Activated CD4-positive, alpha-beta T cell treated with anti-CD3 and anti-CD28 coated beads, Interleukin-10, Interleukin-2, amounts not matched to agents 100 ng/mL and 50 ng/mL, durations not matched to agents 16 hours and 8 hours (primary cell): ENCODE data around the gene CCDC66.

Source experiments
- DNase-seq: peaks from one replicate; pipeline ENCODE4 v3.0.0-alpha.2; 2020

Gene CCDC66

DNA sequence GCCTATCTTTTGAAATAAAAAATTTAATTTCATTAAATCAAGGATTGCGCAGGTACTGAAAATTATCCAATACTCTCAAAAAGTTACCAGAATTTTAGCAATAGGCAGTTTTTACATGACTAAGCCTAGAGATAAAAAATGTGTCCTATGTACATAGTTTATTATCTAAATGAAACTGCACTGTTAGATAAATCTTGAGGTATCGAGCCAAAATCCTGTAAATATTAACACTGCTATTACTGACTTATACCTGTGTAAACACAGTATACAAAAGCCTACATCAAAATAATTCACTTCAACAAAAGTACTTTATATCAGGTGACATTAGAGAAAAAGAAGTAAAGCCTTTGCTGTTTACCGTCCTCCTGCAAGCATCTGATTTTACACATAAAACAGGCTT is 65.4 kb downstream of the CCDC66 start:
- no peak for DNase-seq

GRCh38 chr3:56624725-56625124 is 67.8 kb downstream of the CCDC66 start:
- no peak for DNase-seq

GRCh38 chr3:56629047-56629446 is 72.1 kb downstream of the CCDC66 start:
- DNase-seq, result no peak

GRCh38 chr3:56629451-56629850 is 72.5 kb downstream of the CCDC66 start:
- no peak for DNase-seq

GRCh38 chr3:56630966-56631365 is 74.0 kb downstream of the CCDC66 start:
- DNase-seq, result no peak

DNA sequence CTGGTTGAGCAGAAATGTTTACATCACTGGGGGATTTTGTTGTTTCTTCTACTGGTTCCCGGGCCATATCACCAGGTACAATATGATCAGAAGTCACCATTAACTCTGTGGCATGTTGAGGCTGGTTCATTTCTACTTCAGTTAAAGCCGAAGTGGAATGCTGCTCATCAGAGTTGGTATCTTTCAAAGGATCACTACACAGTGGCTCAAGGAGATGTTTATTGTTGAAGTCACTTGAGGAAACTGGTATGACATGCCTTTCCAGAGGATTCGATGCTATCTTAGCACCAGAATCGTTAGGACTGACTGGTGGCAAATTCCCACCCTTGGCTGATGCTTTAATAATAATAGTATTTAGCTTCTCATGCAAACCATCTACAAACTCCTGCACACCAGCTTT is 76.2 kb downstream of the CCDC66 start:
- DNase-seq, result no peak

DNA sequence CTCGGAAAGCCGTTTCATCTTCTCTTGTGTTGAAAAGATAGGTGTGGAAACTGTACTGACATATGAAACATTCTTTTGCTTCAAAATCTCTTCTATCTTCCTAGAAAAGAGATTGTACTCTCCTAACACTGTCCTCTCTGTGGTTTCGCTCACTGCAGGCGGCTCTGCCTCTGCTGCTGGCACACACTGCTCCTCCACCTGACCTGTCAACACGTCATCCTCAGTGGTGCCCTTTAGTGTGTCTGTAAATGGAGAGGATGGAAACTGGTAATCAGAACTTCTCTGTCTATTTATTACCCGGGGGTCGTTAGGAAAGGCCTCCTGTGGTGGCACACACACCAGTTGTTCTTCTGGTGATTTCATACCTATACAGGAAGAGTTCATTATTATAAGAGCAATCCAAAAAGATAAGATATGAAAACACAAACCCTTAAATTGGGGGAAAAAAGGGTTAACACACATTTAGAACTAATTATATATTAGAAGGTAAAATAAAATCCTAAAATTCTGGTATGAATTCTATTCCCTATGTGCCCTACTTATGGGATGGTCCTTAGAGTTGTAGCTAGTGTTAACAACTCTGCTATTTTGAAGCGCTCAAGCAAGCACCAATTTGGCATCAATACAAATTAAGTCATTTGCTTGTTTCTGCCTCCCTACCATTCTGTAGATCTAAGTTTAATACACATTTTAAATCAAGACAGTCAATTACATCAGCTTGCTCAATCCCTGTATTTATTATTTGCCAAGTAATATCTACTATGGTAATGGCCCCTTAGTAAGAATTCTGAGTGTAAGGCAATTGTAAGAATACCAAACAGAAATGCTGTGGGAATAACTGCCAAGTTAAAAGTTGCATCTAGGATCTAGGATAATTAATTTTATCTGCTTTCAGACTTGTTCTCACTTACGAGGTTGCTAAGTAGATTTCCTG is 76.9 kb downstream of the CCDC66 start:
- no peak for DNase-seq

GRCh38 chr3:56645407-56645806 is 88.4 kb downstream of the CCDC66 start:
- DNase-seq, result no peak

- DNase-seq, result peak; percentile 11
These were observed 97.5 kb downstream of the CCDC66 start for GRCh38 chr3:56654460-56654859.

DNA sequence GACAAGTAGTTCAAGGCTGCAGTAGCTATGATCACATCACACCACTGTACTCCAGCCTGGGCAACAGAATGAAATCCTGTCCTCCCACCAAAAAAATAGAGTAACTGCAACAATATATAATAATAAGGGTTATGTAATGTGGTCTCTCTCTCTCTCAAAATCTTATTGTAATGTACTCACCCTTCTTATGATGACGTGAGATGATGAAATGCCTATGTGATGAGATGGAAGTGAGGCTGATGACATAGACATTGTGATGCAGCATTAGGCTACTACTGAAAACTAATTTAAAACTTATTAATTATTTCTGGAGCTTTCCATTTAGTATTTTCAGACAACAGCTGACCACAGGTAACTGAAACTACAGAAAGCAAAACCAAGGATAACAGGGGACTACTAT is 98.7 kb downstream of the CCDC66 start:
- no peak for DNase-seq

DNA sequence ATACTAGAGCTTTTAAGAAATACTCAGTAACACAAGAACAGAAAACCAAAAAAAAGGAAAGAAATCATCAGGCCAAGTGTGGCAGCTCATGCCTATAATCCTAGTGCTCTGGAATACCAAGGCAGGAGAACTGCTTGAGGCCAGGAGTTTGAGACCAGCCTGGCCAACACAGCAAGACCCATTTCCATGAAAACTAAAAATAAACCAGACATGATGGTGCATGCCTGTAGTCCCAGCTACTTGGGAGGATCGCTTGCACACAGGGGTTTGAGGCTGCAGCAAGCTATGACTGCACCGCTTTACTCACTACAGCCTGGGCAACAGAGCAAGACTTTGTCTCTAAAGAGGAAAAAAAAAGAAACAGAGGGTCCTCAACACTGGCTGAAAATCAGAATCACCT is 107.8 kb downstream of the CCDC66 start:
- no peak for DNase-seq

- peak; percentile 38 for DNase-seq
These were observed 111.1 kb downstream of the CCDC66 start for GRCh38 chr3:56667973-56668579.
